ENCODE data around the gene FATE1.

DNA sequence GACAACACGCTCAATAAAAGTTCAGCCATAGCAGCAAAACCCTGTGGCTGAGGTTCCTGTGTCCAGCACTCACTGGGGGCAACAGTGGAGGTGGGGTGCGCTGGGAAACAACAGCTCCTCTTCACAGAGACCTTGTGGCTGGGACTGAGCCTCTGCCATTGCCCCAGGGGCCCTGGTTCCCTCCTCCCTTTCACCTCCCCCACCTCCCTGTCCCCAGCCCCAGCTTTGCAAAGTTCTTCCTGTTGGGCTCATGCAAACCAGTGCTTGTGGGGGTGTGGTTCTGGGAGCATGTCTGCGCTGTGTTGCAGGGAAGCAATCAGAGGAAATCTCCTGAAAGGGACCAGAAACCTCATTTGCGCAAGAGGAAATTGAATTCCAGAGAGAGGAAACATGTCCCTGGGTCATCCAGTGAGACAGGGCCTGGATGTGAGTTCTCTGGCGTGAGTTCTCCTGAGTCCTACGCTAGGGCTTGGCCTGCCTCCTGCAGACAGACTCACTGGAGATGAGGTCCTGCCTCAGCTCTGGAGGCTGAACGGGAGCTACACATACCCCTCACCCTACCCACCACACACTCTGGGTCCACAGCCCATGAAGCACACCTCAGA is 7.4 kb downstream of the FATE1 start:
- TF ChIP-seq CTCF (conservative IDR thresholded peaks at IDR 0.05): no peak
- no peak for TF ChIP-seq ZFX (IDR thresholded peaks at IDR 0.05)

Measured in C4-2B (cell line).